Measurements from ENCODE around the gene NOS3. TPM values are rescaled to one million over a fixed set of nuclear protein-coding genes. Genes with fewer than 3 reads are reported as not detected.

Gene NOS3
- total and polyA plus RNA-seq, 9 of the 15 experiments (the other 6 are each of a cell fraction or from before 2014, with no cell fraction given): 1.1 to 121 (median 23.6) TPM

DNA sequence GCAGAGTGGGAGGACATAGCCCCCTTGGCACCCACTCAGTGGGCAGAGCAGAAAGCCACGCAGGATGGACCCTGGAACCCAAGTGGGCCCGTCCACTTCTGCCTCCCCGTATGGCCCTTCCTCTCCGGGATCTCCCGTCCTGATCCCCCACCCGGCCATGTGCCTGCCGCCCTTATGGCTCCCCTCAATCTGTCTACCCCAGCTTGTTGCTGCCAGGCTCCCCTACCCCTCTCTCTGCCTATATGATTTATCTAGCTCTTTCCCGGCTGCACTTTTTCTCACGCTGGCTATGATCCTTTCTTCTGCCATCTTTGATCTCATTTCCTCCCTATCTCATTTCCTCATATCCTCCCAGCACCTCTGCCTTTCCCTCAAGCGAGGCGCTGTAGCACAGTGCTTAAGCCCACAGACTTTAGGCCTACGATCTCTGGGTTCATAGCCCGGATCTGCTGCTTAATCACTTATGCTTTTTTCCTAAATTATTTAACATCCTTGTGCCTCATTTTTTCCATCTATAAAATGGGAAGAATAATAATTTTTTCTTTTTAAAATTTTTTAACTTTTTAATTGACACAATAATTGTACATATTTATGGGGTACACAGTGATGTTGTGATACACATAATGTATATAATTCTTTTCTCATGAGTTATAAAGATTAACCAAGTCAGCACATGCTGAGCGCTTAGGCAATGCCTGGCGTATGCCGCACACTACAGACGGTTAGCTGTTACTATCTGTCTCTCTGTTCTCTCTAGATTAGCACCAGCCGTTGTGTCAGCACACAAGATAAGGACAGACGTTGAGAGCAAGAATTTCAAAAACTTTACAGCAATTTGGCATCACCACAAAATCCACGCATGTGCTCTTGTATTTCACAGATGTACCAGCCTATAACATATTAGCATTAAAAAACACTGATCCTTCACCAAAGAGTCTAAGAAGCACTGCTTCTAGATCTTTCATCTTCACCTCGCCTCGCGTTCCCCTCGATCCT is 30.8 kb upstream of the NOS3 start (continued):
- TF ChIP-seq, protein P1, sequence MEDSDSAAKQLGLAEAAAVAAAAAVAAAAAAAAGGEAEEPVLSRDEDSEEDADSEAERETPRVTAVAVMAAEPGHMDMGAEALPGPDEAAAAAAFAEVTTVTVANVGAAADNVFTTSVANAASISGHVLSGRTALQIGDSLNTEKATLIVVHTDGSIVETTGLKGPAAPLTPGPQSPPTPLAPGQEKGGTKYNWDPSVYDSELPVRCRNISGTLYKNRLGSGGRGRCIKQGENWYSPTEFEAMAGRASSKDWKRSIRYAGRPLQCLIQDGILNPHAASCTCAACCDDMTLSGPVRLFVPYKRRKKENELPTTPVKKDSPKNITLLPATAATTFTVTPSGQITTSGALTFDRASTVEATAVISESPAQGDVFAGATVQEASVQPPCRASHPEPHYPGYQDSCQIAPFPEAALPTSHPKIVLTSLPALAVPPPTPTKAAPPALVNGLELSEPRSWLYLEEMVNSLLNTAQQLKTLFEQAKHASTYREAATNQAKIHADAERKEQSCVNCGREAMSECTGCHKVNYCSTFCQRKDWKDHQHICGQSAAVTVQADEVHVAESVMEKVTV (CRISPR knock-in tag; IDR thresholded peaks at IDR 0.05): peak; percentile 38
- TF ChIP-seq JUN (IDR thresholded peaks at IDR 0.05; ENCODE audit: borderline replicate concordance, low read depth, low read length) (peak; percentile 76; the same call in 1 of the 2 replicates), JUN (CRISPR knock-in tag; IDR thresholded peaks at IDR 0.05; ENCODE audit: borderline replicate concordance) (0 out of 2 replicates have a peak, but pooled peaks have one; percentile 35), TSC22D4 (tag; IDR thresholded peaks at IDR 0.05) (no peak), NCOA1 (IDR thresholded peaks at IDR 0.05; ENCODE audit: low read depth) (peak; percentile 92), TEAD4 (IDR thresholded peaks at IDR 0.05; ENCODE audit: low read length) (peak; percentile 99), TEAD4 (CRISPR knock-in tag; IDR thresholded peaks at IDR 0.05; ENCODE audit: borderline replicate concordance) (no peak), TCF3 (CRISPR knock-in tag; IDR thresholded peaks at IDR 0.05) (peak; percentile 99), CTBP1 (IDR thresholded peaks at IDR 0.05; ENCODE audit: borderline replicate concordance) (peak; percentile 82), NRF1 (conservative IDR thresholded peaks at IDR 0.05 in 1 of 2, IDR thresholded peaks at IDR 0.05 in 1 of 2) (no peak; a peak in 1 of 4 replicates), GABPA (tag; conservative IDR thresholded peaks at IDR 0.05; ENCODE audit: low read depth) (peak; percentile 66; the same call in 1 of the 2 replicates), ZNF79 (CRISPR knock-in tag; IDR thresholded peaks at IDR 0.05; ENCODE audit: low read depth) (peak; percentile 68; the same call in 1 of the 2 replicates), ZNF764 (CRISPR knock-in tag; IDR thresholded peaks at IDR 0.05; ENCODE audit: low read depth) (no peak), NCOA4 (IDR thresholded peaks at IDR 0.05; ENCODE audit: partially characterized antibody) (peak; percentile 58), ETV5 (CRISPR knock-in tag; IDR thresholded peaks at IDR 0.05; ENCODE audit: low read depth) (peak; percentile 71; the same call in 1 of the 2 replicates)
- TF ChIP-seq, protein P2, sequence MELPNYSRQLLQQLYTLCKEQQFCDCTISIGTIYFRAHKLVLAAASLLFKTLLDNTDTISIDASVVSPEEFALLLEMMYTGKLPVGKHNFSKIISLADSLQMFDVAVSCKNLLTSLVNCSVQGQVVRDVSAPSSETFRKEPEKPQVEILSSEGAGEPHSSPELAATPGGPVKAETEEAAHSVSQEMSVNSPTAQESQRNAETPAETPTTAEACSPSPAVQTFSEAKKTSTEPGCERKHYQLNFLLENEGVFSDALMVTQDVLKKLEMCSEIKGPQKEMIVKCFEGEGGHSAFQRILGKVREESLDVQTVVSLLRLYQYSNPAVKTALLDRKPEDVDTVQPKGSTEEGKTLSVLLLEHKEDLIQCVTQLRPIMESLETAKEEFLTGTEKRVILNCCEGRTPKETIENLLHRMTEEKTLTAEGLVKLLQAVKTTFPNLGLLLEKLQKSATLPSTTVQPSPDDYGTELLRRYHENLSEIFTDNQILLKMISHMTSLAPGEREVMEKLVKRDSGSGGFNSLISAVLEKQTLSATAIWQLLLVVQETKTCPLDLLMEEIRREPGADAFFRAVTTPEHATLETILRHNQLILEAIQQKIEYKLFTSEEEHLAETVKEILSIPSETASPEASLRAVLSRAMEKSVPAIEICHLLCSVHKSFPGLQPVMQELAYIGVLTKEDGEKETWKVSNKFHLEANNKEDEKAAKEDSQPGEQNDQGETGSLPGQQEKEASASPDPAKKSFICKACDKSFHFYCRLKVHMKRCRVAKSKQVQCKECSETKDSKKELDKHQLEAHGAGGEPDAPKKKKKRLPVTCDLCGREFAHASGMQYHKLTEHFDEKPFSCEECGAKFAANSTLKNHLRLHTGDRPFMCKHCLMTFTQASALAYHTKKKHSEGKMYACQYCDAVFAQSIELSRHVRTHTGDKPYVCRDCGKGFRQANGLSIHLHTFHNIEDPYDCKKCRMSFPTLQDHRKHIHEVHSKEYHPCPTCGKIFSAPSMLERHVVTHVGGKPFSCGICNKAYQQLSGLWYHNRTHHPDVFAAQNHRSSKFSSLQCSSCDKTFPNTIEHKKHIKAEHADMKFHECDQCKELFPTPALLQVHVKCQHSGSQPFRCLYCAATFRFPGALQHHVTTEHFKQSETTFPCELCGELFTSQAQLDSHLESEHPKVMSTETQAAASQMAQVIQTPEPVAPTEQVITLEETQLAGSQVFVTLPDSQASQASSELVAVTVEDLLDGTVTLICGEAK (IDR thresholded peaks at IDR 0.05): peak; percentile 55
- TF ChIP-seq, protein P2 (CRISPR knock-in tag; IDR thresholded peaks at IDR 0.05): no peak

Measured in K562 (cell line).